HG02623 (cell line): ENCODE results near the gene ATG4A.

Source experiments
- ATAC-seq: cut with Tn5 transposase; IDR thresholded peaks from one replicate; pipeline ENCODE4 v1.9.1; 2021; ENCODE audit warnings: moderate library complexity; ENCODE audit not compliant: unreplicated experiment

ATG4A gene

GRCh38 chrX:108091264-108091877 lies at the start of gene ATG4A, which contains the start of gene PSMD10:
TSS of gene ATG4A (plus strand) at chrX:108091778. CDS start at chrX:108091827, 49 bp downstream.
TSS of gene PSMD10 (minus strand) at chrX:108091542. CDS start at chrX:108091520, 22 bp downstream.
- ATAC-seq = peak; percentile 93

- ATAC-seq = no peak
Observed at GRCh38 chrX:108044554-108045256, 46.9 kb upstream of the ATG4A start, which contains the start of gene VSIG1. TSS of gene VSIG1 (plus strand) at chrX:108045065. CDS start at chrX:108045131, 66 bp downstream.

GRCh38 chrX:108049649-108050048 lies 41.9 kb upstream of the ATG4A start:
- ATAC-seq = no peak

- ATAC-seq = no peak
Observed at GRCh38 chrX:108053218-108053617, 38.4 kb upstream of the ATG4A start.

GRCh38 chrX:108055546-108055945 lies 36.0 kb upstream of the ATG4A start:
- no peak for ATAC-seq

GRCh38 chrX:108059801-108060200 lies 31.8 kb upstream of the ATG4A start:
- no peak for ATAC-seq

GRCh38 chrX:108064001-108064400 lies 27.6 kb upstream of the ATG4A start:
- ATAC-seq = no peak

GRCh38 chrX:108064613-108065012 lies 27.0 kb upstream of the ATG4A start:
- ATAC-seq = no peak

GRCh38 chrX:108068121-108068520 lies 23.5 kb upstream of the ATG4A start:
- no peak for ATAC-seq

GRCh38 chrX:108070891-108071290 lies 20.7 kb upstream of the ATG4A start:
- no peak for ATAC-seq

- ATAC-seq = no peak
Observed at GRCh38 chrX:108071578-108071977, 20.0 kb upstream of the ATG4A start.

- no peak for ATAC-seq
Observed at GRCh38 chrX:108072746-108073145, 18.8 kb upstream of the ATG4A start.

GRCh38 chrX:108081110-108081509 lies 10.5 kb upstream of the ATG4A start:
- no peak for ATAC-seq

GRCh38 chrX:108087792-108088191 lies 3.8 kb upstream of the ATG4A start:
- no peak for ATAC-seq

GRCh38 chrX:108088511-108088910 lies 3.1 kb upstream of the ATG4A start:
- no peak for ATAC-seq

GRCh38 chrX:108090491-108091263 lies 901 bp upstream of the ATG4A start:
- no peak for ATAC-seq

- ATAC-seq = peak; percentile 29
Observed at GRCh38 chrX:108091878-108092291, 307 bp downstream of the ATG4A start.

- no peak for ATAC-seq
Observed at GRCh38 chrX:108097380-108097779, 5.8 kb downstream of the ATG4A start.

GRCh38 chrX:108105473-108105872 lies 13.9 kb downstream of the ATG4A start:
- ATAC-seq = no peak

- no peak for ATAC-seq
Observed at GRCh38 chrX:108114541-108114940, 23.0 kb downstream of the ATG4A start.

GRCh38 chrX:108117988-108118387 lies 26.4 kb downstream of the ATG4A start:
- no peak for ATAC-seq

GRCh38 chrX:108121291-108121690 lies 29.7 kb downstream of the ATG4A start:
- no peak for ATAC-seq
